Activated naive CD4-positive, alpha-beta T cell treated with anti-CD3 and anti-CD28 coated beads, Interleukin-2, amount 50 U/mL, for 24 hours (primary cell): ENCODE results near the gene HTR1B.

Source experiments
- H3K27ac Mint-ChIP-seq: one replicate; pipeline ENCODE4 v1.8.0; 2021; ENCODE audit warnings: mild to moderate bottlenecking, mixed read lengths
- H3K27me3 Mint-ChIP-seq: one replicate; pipeline ENCODE4 v1.8.0; 2021; ENCODE audit warnings: mixed read lengths
- H3K36me3 Mint-ChIP-seq: one replicate; pipeline ENCODE4 v1.8.0; 2021; ENCODE audit warnings: mixed read lengths
- H3K4me1 Mint-ChIP-seq: one replicate; pipeline ENCODE4 v1.8.0; 2021; ENCODE audit warnings: mixed read lengths
- H3K4me3 Mint-ChIP-seq: one replicate; pipeline ENCODE4 v1.8.0; 2021; ENCODE audit warnings: mild to moderate bottlenecking, mixed read lengths
- H3K9me3 Mint-ChIP-seq: one replicate; pipeline ENCODE4 v1.8.0; 2021; ENCODE audit warnings: mixed read lengths

Gene HTR1B

GRCh38 chr6:77463308-77463860, at the start of gene HTR1B:
Gene HTR1B, minus strand, starts transcription at chr6:77463491. Its CDS starts 88 bp downstream, at chr6:77463403.
- H3K27ac Mint-ChIP-seq: no peak within 1 kb of the TSS
- H3K4me3 Mint-ChIP-seq: peak within 1 kb of the TSS; percentile 27
- peaks cover 2% of the 10 kb centered on the region for H3K36me3 Mint-ChIP-seq
- peaks cover 17% of the 10 kb centered on the region for H3K4me1 Mint-ChIP-seq
- H3K27me3 Mint-ChIP-seq: peaks cover 50% of the 10 kb centered on the region
- no peaks in the 10 kb centered on the region for H3K9me3 Mint-ChIP-seq

- H3K27ac Mint-ChIP-seq: no peak overlapping the region
- no peak overlapping the region for H3K4me3 Mint-ChIP-seq
- no peaks in the 10 kb centered on the region for H3K27me3 Mint-ChIP-seq
- peaks cover 16% of the 10 kb centered on the region for H3K9me3 Mint-ChIP-seq
- H3K4me1 Mint-ChIP-seq: no peaks in the 10 kb centered on the region
- H3K36me3 Mint-ChIP-seq: no peaks in the 10 kb centered on the region
Observed at GRCh38 chr6:77512554-77512953, 49.3 kb upstream of the HTR1B start.

GRCh38 chr6:77511860-77512259, 48.6 kb upstream of the HTR1B start:
- Mint-ChIP-seq H3K4me1 (no peaks in the 10 kb centered on the region), H3K9me3 (peaks cover 16% of the 10 kb centered on the region), H3K36me3 (no peaks in the 10 kb centered on the region), H3K4me3 (no peak overlapping the region), H3K27me3 (no peaks in the 10 kb centered on the region), H3K27ac (no peak overlapping the region)

- Mint-ChIP-seq H3K36me3 (no peaks in the 10 kb centered on the region), H3K9me3 (no peaks in the 10 kb centered on the region), H3K27me3 (no peaks in the 10 kb centered on the region), H3K4me3 (no peak overlapping the region), H3K4me1 (no peaks in the 10 kb centered on the region), H3K27ac (no peak overlapping the region)
Observed at GRCh38 chr6:77502981-77503380, 39.7 kb upstream of the HTR1B start.

GRCh38 chr6:77492530-77492929, 29.2 kb upstream of the HTR1B start:
- Mint-ChIP-seq H3K4me3 (no peak overlapping the region), H3K27me3 (no peaks in the 10 kb centered on the region), H3K9me3 (no peaks in the 10 kb centered on the region), H3K27ac (no peak overlapping the region), H3K36me3 (no peaks in the 10 kb centered on the region), H3K4me1 (no peaks in the 10 kb centered on the region)

- H3K27ac Mint-ChIP-seq: no peak overlapping the region
- H3K9me3 Mint-ChIP-seq: no peaks in the 10 kb centered on the region
- H3K4me3 Mint-ChIP-seq: no peak overlapping the region
- no peaks in the 10 kb centered on the region for H3K36me3 Mint-ChIP-seq
- no peaks in the 10 kb centered on the region for H3K27me3 Mint-ChIP-seq
- no peaks in the 10 kb centered on the region for H3K4me1 Mint-ChIP-seq
Observed at GRCh38 chr6:77487808-77488425, 24.6 kb upstream of the HTR1B start.

GRCh38 chr6:77482981-77483380, 19.7 kb upstream of the HTR1B start:
- Mint-ChIP-seq H3K27ac (no peak overlapping the region), H3K27me3 (peaks cover 1% of the 10 kb centered on the region), H3K9me3 (no peaks in the 10 kb centered on the region), H3K36me3 (no peaks in the 10 kb centered on the region), H3K4me3 (no peak overlapping the region), H3K4me1 (no peaks in the 10 kb centered on the region)

GRCh38 chr6:77474973-77475372, 11.7 kb upstream of the HTR1B start:
- H3K9me3 Mint-ChIP-seq: no peaks in the 10 kb centered on the region
- H3K27me3 Mint-ChIP-seq: peaks cover 4% of the 10 kb centered on the region
- no peaks in the 10 kb centered on the region for H3K36me3 Mint-ChIP-seq
- peak overlapping the region; percentile 45 for H3K4me3 Mint-ChIP-seq
- H3K4me1 Mint-ChIP-seq: peaks cover 17% of the 10 kb centered on the region
- no peak overlapping the region for H3K27ac Mint-ChIP-seq

- peaks cover 17% of the 10 kb centered on the region for H3K4me1 Mint-ChIP-seq
- H3K36me3 Mint-ChIP-seq: no peaks in the 10 kb centered on the region
- H3K4me3 Mint-ChIP-seq: peak overlapping the region; percentile 45
- no peak overlapping the region for H3K27ac Mint-ChIP-seq
- no peaks in the 10 kb centered on the region for H3K9me3 Mint-ChIP-seq
- peaks cover 5% of the 10 kb centered on the region for H3K27me3 Mint-ChIP-seq
Observed at GRCh38 chr6:77474286-77474956, 11.1 kb upstream of the HTR1B start.

- H3K4me1 Mint-ChIP-seq: peaks cover 22% of the 10 kb centered on the region
- no peaks in the 10 kb centered on the region for H3K9me3 Mint-ChIP-seq
- H3K4me3 Mint-ChIP-seq: no peak overlapping the region
- peaks cover 2% of the 10 kb centered on the region for H3K36me3 Mint-ChIP-seq
- H3K27ac Mint-ChIP-seq: no peak overlapping the region
- H3K27me3 Mint-ChIP-seq: peaks cover 18% of the 10 kb centered on the region
Observed at GRCh38 chr6:77470983-77471382, 7.7 kb upstream of the HTR1B start.

- Mint-ChIP-seq H3K4me3 (no peak overlapping the region), H3K27me3 (peaks cover 34% of the 10 kb centered on the region), H3K36me3 (peaks cover 2% of the 10 kb centered on the region), H3K27ac (no peak overlapping the region), H3K9me3 (no peaks in the 10 kb centered on the region), H3K4me1 (peaks cover 13% of the 10 kb centered on the region)
Observed at GRCh38 chr6:77468939-77469338, 5.6 kb upstream of the HTR1B start.

GRCh38 chr6:77466451-77467437, 3.5 kb upstream of the HTR1B start:
- H3K27me3 Mint-ChIP-seq: peaks cover 48% of the 10 kb centered on the region
- H3K9me3 Mint-ChIP-seq: no peaks in the 10 kb centered on the region
- peaks cover 17% of the 10 kb centered on the region for H3K4me1 Mint-ChIP-seq
- peaks cover 4% of the 10 kb centered on the region for H3K36me3 Mint-ChIP-seq
- H3K27ac Mint-ChIP-seq: no peak overlapping the region
- H3K4me3 Mint-ChIP-seq: peak overlapping the region; percentile 84

- Mint-ChIP-seq H3K27ac (no peak overlapping the region), H3K4me3 (peak overlapping the region; percentile 84), H3K9me3 (no peaks in the 10 kb centered on the region), H3K27me3 (peaks cover 52% of the 10 kb centered on the region), H3K36me3 (peaks cover 4% of the 10 kb centered on the region), H3K4me1 (peaks cover 17% of the 10 kb centered on the region)
Observed at GRCh38 chr6:77466055-77466450, 2.8 kb upstream of the HTR1B start.

- Mint-ChIP-seq H3K9me3 (no peaks in the 10 kb centered on the region), H3K27ac (no peak overlapping the region), H3K36me3 (peaks cover 4% of the 10 kb centered on the region), H3K4me1 (peaks cover 17% of the 10 kb centered on the region), H3K4me3 (no peak overlapping the region), H3K27me3 (peaks cover 51% of the 10 kb centered on the region)
Observed at GRCh38 chr6:77464495-77464867, 1.2 kb upstream of the HTR1B start.

- no peak overlapping the region for H3K4me3 Mint-ChIP-seq
- peaks cover 50% of the 10 kb centered on the region for H3K27me3 Mint-ChIP-seq
- no peak overlapping the region for H3K27ac Mint-ChIP-seq
- peaks cover 17% of the 10 kb centered on the region for H3K4me1 Mint-ChIP-seq
- H3K9me3 Mint-ChIP-seq: no peaks in the 10 kb centered on the region
- H3K36me3 Mint-ChIP-seq: peaks cover 3% of the 10 kb centered on the region
Observed at GRCh38 chr6:77463861-77464494, 687 bp upstream of the HTR1B start.
